ENCODE measurements around the gene BRI3.

The BRI3 gene

GRCh38 chr7:98287486-98287959, 6.0 kb downstream of the BRI3 start:
- no peak for DNase-seq (ENCODE audit: low read depth)

- DNase-seq (ENCODE audit: low read depth), result no peak
Measured at GRCh38 chr7:98288064-98288823, 6.8 kb downstream of the BRI3 start.

GRCh38 chr7:98289333-98289875, 7.9 kb downstream of the BRI3 start:
- no peak for DNase-seq (ENCODE audit: low read depth)

GRCh38 chr7:98291717-98292116, 10.2 kb downstream of the BRI3 start:
- DNase-seq (ENCODE audit: low read depth), result no peak

GRCh38 chr7:98293265-98293664, 11.8 kb downstream of the BRI3 start:
- no peak for DNase-seq (ENCODE audit: low read depth)

- no peak for DNase-seq (ENCODE audit: low read depth)
Measured at GRCh38 chr7:98293746-98294145, 12.3 kb downstream of the BRI3 start.

- DNase-seq (ENCODE audit: low read depth), result no peak
Measured at GRCh38 chr7:98294326-98294725, 12.8 kb downstream of the BRI3 start.

- no peak for DNase-seq (ENCODE audit: low read depth)
Measured at GRCh38 chr7:98294798-98295382, 13.4 kb downstream of the BRI3 start.

GRCh38 chr7:98295467-98296192, 14.1 kb downstream of the BRI3 start:
- no peak for DNase-seq (ENCODE audit: low read depth)

- DNase-seq (ENCODE audit: low read depth), result no peak
Measured at GRCh38 chr7:98296833-98297232, 15.3 kb downstream of the BRI3 start.

- DNase-seq (ENCODE audit: low read depth), result no peak
Measured at GRCh38 chr7:98297626-98298286, 16.3 kb downstream of the BRI3 start.

GRCh38 chr7:98300595-98301372, 19.3 kb downstream of the BRI3 start:
- DNase-seq (ENCODE audit: low read depth), result no peak

GRCh38 chr7:98301693-98302470, 20.4 kb downstream of the BRI3 start:
- no peak for DNase-seq (ENCODE audit: low read depth)

- DNase-seq (ENCODE audit: low read depth), result no peak
Measured at GRCh38 chr7:98303176-98303865, 21.8 kb downstream of the BRI3 start.

- DNase-seq (ENCODE audit: low read depth), result no peak
Measured at GRCh38 chr7:98303906-98304305, 22.4 kb downstream of the BRI3 start.

- no peak for DNase-seq (ENCODE audit: low read depth)
Measured at GRCh38 chr7:98305951-98306535, 24.6 kb downstream of the BRI3 start.

- DNase-seq (ENCODE audit: low read depth), result no peak
Measured at GRCh38 chr7:98307971-98308466, 26.5 kb downstream of the BRI3 start.

- no peak for DNase-seq (ENCODE audit: low read depth)
Measured at GRCh38 chr7:98309566-98309965, 28.1 kb downstream of the BRI3 start.

GRCh38 chr7:98312201-98312600, 30.7 kb downstream of the BRI3 start:
- DNase-seq (ENCODE audit: low read depth), result no peak
